HG02571 (cell line): ENCODE measurements around the gene IRX2.

Experiments used
- ATAC-seq: cut with Tn5 transposase; IDR thresholded peaks from one replicate; pipeline ENCODE4 v1.9.1; 2021; ENCODE audit warnings: mild to moderate bottlenecking, moderate library complexity; ENCODE audit not compliant: unreplicated experiment

Gene IRX2

GRCh38 chr5:2751592-2752021 is at the start of gene IRX2:
Gene IRX2 (minus strand): TSS chr5:2751677. CDS start chr5:2751413, 264 bp downstream.
- no peak for ATAC-seq

DNA sequence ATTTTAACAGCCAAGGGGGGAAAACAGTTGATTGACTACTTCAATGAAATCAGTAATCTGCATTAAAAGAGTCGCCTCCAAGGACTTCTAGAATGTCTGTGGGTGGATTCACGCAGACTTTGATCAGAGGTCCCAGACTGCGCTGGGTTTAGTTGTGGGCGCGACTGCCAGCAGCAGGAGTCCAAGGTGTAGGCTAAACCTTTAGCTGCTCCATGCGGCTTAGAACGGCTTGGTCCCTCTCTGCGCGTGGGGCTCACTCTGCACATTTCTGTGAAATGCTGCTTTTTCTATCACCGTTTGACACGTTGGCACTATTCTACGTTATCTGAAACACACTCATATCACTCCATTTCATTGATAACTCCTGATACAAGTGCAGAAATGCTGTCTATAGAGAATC is 48.6 kb upstream of the IRX2 start:
- ATAC-seq, result no peak

DNA sequence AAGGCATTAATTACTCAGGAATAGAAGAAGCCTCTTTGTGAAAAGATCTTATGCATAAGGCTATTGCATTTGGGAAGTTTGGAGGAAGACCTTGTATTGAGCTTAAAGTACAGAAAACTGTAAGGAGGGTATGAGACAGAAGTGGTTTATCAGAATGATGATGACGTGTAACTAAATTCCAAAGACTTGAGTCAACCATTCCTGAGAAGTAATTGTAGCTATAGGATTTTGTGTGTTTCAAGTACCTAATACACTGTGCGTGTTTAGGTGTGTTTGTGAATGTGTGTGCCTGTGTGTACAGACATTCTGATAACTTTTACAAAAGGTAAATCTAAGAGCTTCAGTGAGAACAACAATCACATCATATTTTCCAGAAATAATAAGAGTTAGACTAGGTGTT is 46.5 kb upstream of the IRX2 start:
- ATAC-seq, result no peak

GRCh38 chr5:2797160-2797559 is 45.7 kb upstream of the IRX2 start:
- no peak for ATAC-seq

DNA sequence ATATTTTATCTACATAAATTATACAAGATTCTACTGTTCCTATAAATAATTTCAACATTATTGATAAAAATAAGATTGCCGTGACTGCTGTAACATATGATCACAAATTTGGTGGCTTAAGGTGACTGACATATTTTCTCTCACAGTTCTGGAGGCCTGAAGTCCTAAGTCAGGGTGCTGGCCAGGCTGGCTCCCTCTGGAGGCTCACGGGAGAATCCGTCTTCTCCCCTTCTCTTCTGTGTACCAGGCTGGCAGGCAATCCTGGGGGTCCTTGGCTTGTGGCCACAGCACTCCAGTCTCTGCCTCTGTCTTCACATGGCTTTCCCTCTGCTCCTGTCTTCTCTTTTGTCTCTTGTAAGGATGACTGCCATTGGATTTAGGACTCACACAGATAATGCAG is 31.7 kb upstream of the IRX2 start:
- no peak for ATAC-seq

- no peak for ATAC-seq
These were observed 31.2 kb upstream of the IRX2 start for GRCh38 chr5:2782658-2783057.

DNA sequence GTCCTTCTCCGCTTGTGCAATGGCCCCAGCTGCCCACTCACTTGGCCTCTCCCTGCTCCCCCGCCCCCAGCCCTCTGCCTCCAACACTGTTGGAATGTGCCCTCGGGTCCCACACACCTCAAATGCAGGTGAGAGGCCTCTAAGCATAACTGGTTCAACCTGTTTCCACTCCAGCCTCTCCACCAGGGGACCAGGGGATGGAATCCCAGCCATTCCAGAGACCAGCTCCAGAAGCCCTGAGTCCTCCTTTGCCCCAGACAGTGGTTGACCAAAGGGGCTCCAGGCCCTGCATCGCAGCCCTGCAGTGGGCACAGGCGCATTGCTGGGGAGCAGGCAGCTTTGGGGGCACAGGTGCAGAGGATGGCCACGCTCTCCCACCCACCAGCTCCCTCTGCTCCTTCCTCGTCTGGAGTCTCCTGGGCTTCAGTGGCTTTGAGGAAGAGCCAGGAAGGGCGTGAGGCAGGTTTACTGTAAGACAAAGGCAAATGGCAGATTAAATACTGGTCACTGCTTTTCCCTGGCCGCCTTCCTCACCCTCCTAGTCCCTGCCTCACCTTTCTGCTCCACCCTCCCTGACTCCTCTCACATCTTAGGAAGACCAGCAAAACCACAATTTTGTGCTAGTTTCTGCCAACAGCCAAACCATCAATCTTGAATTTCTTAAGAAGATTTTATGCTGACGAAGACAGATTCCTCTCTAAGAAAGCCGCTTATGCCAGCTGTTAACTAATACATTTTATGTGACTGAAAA is 29.1 kb upstream of the IRX2 start:
- ATAC-seq, result no peak

DNA sequence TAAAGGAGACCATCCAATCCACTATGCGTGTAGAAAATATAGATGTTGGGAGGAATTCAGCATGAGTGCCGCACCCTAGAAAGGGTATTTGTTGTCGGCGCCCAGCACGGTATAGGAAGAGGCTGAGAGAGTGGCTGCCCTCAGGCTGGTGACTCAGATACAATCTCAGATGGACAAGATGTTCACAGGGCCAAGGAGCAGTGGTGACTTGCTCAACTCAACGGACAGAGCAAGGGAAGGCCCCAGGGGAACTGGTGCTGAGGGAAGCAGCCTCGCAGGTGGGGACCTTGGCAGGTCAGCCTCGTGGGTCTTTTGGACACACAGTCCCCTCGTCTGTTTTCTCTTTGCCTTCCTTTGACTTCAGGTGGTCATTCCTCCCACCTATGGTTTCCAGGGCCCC is 28.0 kb upstream of the IRX2 start:
- ATAC-seq, result no peak

- ATAC-seq, result no peak
These were observed 25.1 kb upstream of the IRX2 start for GRCh38 chr5:2776337-2777302.

DNA sequence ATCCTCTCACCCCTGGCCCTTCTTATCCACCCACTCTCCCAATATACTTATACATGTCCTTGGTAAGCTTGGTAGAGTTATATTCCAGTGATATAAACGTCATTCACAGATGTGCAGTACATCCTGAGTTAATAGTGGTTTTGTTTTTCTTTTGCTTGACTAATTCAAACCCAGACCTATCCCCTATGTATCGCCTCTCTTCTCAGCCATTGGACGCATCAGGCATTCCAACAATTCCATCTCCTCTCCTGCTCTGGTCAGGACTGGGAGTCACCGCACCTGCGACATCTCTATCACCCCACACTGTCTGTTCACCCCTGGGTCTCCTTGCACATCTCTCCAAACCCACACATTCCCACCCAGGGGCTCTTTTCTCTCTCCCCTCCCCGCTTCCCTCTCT is 21.9 kb upstream of the IRX2 start:
- ATAC-seq, result no peak

- ATAC-seq, result no peak
These were observed 15.6 kb upstream of the IRX2 start for GRCh38 chr5:2767089-2767488.

DNA sequence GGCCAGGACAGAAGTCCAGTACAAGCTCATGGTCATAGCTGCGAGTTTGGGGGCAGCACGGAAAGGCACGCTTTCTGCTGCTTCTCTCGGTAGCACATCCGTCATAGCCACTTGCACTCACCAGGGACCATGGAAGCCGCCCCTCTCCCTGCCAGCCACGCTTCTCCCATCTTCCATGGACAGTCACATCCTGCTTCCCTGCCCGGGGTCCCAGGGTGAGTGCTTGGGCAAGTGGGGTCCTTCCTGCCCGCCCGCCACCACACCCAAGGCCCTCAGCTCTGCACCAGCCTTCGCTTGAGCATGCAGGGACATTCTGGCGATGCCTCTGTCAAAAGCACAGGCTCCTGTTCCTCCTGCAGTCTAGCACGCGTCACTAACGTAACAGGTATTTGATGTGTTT is 13.1 kb upstream of the IRX2 start:
- ATAC-seq, result no peak

DNA sequence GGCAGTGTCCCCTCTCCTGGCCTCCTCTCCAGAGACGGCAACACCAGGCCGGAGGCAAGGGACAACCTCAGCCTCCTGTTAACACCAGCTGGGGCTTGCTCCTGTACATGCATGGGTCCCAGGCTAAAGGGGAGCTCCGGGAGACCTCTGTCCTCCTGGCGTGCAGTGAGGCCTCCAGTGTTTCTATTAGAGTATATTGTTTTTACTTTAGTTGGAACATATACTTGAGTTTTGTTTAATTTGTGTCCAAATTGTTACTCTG is 12.0 kb upstream of the IRX2 start:
- ATAC-seq, result no peak

DNA sequence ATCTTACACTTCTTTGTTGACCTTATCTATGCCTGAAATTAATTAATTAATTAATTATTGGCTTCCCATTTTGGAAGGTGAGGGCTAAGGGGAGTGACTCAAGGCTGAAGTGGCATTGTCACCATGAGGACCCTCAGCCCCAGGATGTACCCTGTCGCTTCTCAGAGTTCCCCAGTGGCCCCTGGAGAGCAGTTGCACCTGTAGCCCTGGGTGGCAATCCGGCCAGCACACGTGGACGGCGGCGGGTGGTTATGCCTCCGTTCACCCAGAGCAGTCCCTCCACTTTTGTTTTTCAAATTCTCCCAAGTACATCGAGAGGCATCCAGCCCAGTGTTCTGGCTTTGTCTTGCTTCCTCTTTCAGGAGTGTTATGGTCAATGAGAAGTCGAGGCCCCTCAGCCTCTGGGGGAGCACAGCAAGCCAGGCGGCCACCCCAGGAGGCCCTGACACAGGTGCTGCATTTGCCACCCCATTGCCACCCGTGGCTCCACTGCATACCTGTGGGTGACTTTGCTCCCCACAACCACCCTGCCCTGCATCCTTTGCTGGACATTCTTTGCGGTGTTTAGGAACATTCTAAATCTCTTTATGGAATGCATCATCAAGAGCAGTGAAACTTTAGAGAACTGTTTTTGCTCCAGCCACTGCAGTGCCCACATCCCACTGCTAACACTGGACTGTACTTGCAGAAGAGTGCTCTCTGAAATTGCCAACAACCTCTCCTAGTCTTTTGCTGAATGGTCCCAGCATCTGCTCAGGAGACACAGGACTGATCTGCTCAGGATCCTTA is 11.5 kb upstream of the IRX2 start:
- no peak for ATAC-seq

- no peak for ATAC-seq
These were observed 10.5 kb upstream of the IRX2 start for GRCh38 chr5:2761921-2762488.

- no peak for ATAC-seq
These were observed 8.4 kb upstream of the IRX2 start for GRCh38 chr5:2759696-2760461.

DNA sequence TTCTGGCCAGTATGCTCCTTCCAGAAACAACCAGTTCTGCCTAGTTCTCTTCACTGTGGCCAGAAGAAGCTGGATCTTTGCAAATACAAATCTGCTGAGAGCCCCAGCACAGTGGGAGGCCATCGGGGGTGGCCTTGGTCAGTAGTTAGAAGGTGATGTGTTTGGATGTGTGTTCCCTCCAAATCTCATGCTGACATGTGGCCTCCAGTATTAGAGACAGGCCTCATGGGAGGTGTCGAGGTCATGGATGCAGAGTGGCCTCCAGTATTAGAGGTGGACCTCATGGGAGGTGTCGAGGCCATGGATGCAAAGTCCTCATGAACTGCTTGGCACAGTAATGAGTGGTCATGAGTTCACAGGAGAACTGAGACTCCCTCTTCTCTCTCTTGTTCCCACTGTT is 7.6 kb upstream of the IRX2 start:
- no peak for ATAC-seq

DNA sequence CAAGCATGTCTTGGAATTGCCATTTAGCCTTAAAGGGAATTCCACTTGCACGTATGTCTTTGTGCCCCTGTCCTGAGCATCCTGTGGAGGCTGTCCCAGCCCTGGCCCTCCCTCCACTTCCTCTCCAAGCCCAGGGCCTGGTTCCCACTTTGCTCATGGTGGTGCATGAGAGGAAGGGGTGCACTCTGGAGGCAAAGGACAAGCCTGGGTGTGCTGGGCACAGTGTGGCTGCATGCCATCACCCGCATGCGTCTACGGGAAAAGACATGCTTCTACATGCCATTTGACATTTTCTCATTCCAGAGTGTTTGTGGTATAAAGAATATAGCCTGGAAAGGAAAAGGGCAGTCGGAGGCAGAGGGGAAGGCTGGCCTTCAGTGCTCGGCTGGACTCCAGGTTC is 7.2 kb upstream of the IRX2 start:
- ATAC-seq, result no peak

DNA sequence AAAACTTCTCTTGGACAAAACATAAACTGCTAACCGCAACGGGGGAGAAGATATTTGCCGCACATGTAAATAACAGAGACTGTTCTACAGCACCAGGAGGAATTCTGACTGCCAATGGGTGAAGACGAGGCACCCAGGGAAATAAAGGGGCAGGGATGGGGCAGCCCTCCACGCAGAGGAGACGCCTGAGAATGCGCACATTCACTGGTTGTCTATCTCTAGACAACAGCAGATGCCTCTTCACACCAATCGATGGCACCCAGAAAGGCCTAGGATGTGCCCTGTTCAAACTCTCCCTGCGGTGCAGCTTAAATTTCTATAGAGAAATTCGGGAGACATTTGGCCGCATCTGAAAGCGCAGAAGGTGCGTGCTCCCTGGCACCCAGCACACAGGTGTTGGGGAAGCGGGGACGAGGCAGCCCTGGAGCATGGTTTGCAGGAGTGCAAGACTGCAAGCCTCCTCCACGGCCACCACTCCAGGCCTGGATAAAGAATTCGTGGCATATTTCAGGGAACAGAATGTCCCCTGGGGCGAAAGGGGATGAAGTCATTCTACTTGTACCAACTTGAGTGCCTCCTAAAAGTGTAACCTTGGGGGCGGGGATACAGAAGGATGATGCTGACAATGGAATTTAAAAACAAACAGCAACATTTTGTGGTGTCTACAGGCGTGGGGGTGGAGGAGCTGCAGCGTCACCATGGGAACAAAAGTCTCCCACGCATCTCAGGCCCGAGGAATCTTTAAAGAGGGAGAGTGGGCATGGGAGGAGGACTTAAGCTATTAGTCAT is 6.3 kb upstream of the IRX2 start:
- no peak for ATAC-seq
